HEK293 (cell line): Measurements from ENCODE around the gene PARD3B.

ENCODE experiments used
- TCF7L2 ChIP-seq: IDR thresholded peaks from 2 replicates; pipeline ENCODE4 v1.6.1; 2011; ENCODE audit warnings: low read depth, mild to moderate bottlenecking, inconsistent platforms, low read length, moderate library complexity, borderline replicate concordance
- ZNF112 ChIP-seq: fragments of 450-650 bp; formaldehyde crosslinking; IDR thresholded peaks from 2 replicates; pipeline ENCODE4 v1.5.0; 2017; ENCODE audit warnings: missing biosample characterization, missing genetic modification characterization
- ZNF354C ChIP-seq: fragments of 450-650 bp; formaldehyde crosslinking; IDR thresholded peaks from 2 replicates; pipeline ENCODE4 v1.5.1; 2016; ENCODE audit warnings: missing biosample characterization, missing genetic modification characterization, low read depth, borderline replicate concordance
- ZNF768 ChIP-seq: fragments of 450-650 bp; formaldehyde crosslinking; IDR thresholded peaks from 2 replicates; pipeline ENCODE4 v1.5.1; 2018; ENCODE audit warnings: missing biosample characterization, mild to moderate bottlenecking, missing genetic modification characterization
- ZNF830 ChIP-seq: fragments of 450-650 bp; IDR thresholded peaks from 2 replicates; pipeline ENCODE4 v1.5.0; 2018; ENCODE audit warnings: missing biosample characterization, missing genetic modification characterization, low read depth, mild to moderate bottlenecking, moderate library complexity
- TF ChIP-seq, protein P1 (sequence below): fragments of 450-650 bp; formaldehyde crosslinking; IDR thresholded peaks from 2 replicates; pipeline ENCODE4 v1.5.1; 2017; ENCODE audit warnings: missing biosample characterization, missing genetic modification characterization
- TF ChIP-seq, protein P2 (sequence below): fragments of 450-650 bp; formaldehyde crosslinking; IDR thresholded peaks from 2 replicates; pipeline ENCODE4 v1.5.1; 2016; ENCODE audit warnings: missing biosample characterization, missing genetic modification characterization, low read depth
- TF ChIP-seq, protein P3 (sequence below): fragments of 450-650 bp; formaldehyde crosslinking; IDR thresholded peaks from 2 replicates; pipeline ENCODE4 v1.5.1; 2016; ENCODE audit warnings: missing biosample characterization, missing genetic modification characterization, low read depth

DNA sequence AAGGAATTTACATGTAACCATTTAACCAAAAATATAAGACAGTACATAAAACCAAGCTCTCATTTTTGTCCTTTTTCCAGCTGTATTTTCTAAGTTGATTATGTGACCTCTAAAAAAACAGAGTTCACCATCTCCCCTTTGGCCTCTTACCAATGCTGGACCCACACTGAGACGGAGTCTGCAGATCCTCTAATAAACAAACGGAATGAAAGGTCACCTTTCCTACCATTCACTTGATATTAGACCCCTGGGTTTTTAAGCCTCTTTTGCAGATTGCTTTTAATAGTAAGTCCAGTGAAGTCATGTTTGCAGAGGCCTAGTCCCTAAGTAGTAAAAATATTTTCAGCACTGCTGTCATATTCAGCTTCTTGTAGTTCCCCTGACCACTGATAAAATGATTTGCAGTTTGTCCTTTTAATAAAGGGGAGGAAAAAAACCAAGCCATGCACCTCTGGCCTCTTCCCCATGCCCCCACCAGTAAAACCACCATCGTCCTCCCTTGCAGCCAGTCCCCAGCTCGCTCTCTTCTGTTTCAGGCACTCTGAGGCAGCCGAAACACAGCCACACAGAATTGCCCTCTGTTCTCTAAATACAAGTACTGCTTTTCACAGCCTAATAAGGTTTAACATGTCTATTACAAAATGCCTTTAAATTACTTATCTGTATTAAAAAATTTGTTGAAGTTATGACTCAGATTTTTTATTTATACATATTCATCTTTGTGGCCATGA, 427.5 kb downstream of the PARD3B start:
- TF ChIP-seq, protein P1, sequence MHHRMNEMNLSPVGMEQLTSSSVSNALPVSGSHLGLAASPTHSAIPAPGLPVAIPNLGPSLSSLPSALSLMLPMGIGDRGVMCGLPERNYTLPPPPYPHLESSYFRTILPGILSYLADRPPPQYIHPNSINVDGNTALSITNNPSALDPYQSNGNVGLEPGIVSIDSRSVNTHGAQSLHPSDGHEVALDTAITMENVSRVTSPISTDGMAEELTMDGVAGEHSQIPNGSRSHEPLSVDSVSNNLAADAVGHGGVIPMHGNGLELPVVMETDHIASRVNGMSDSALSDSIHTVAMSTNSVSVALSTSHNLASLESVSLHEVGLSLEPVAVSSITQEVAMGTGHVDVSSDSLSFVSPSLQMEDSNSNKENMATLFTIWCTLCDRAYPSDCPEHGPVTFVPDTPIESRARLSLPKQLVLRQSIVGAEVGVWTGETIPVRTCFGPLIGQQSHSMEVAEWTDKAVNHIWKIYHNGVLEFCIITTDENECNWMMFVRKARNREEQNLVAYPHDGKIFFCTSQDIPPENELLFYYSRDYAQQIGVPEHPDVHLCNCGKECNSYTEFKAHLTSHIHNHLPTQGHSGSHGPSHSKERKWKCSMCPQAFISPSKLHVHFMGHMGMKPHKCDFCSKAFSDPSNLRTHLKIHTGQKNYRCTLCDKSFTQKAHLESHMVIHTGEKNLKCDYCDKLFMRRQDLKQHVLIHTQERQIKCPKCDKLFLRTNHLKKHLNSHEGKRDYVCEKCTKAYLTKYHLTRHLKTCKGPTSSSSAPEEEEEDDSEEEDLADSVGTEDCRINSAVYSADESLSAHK, result no peak
- TF ChIP-seq ZNF354C (tag by site-specific recombination) (no peak), ZNF112 (tag by site-specific recombination) (no peak), ZNF830 (tag by site-specific recombination) (no peak), TCF7L2 (no peak), ZNF768 (tag by site-specific recombination) (no peak)
- TF ChIP-seq, protein P2, sequence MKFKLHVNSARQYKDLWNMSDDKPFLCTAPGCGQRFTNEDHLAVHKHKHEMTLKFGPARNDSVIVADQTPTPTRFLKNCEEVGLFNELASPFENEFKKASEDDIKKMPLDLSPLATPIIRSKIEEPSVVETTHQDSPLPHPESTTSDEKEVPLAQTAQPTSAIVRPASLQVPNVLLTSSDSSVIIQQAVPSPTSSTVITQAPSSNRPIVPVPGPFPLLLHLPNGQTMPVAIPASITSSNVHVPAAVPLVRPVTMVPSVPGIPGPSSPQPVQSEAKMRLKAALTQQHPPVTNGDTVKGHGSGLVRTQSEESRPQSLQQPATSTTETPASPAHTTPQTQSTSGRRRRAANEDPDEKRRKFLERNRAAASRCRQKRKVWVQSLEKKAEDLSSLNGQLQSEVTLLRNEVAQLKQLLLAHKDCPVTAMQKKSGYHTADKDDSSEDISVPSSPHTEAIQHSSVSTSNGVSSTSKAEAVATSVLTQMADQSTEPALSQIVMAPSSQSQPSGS, result no peak
- TF ChIP-seq, protein P3, sequence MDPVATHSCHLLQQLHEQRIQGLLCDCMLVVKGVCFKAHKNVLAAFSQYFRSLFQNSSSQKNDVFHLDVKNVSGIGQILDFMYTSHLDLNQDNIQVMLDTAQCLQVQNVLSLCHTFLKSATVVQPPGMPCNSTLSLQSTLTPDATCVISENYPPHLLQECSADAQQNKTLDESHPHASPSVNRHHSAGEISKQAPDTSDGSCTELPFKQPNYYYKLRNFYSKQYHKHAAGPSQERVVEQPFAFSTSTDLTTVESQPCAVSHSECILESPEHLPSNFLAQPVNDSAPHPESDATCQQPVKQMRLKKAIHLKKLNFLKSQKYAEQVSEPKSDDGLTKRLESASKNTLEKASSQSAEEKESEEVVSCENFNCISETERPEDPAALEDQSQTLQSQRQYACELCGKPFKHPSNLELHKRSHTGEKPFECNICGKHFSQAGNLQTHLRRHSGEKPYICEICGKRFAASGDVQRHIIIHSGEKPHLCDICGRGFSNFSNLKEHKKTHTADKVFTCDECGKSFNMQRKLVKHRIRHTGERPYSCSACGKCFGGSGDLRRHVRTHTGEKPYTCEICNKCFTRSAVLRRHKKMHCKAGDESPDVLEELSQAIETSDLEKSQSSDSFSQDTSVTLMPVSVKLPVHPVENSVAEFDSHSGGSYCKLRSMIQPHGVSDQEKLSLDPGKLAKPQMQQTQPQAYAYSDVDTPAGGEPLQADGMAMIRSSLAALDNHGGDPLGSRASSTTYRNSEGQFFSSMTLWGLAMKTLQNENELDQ, result no peak
